CD4-positive, alpha-beta memory T cell (primary cell): ENCODE measurements around the gene PPIL3. TPM values are rescaled to one million over a fixed set of nuclear protein-coding genes. Genes with fewer than 3 reads are reported as not detected.
"Not testable (repeated sequence)": the region's sequence is repeated elsewhere in the genome, so short reads cannot be mapped to it uniquely, and the experiment has no call there.

Experiments used
- CTCF ChIA-PET: fragments of 350-600 bp; sonication (Branson Sonifier 250); formaldehyde crosslinking; loops from one replicate; lab custom pipeline; 2021; ENCODE audit warnings: inconsistent platforms; ENCODE audit not compliant: partially characterized antibody; lab: Charles Lee
- POLR2A ChIA-PET: fragments of 350-600 bp; sonication (Branson Sonifier 250); formaldehyde crosslinking; loops from one replicate; lab custom pipeline; 2021; ENCODE audit not compliant: partially characterized antibody; lab: Charles Lee
- DNase-seq, 5 donors: peaks; one replicate each; pipeline versions ENCODE4 v3.0.0 to v3.0.0-alpha.2; 2020 to 2022; ENCODE audit warnings: mixed read lengths in 1 of 5
- H3K27ac ChIP-seq: one replicate; pipeline ENCODE4 v1.7.0; 2013; ENCODE audit warnings: low read depth, low read length
- H3K27me3 ChIP-seq: 2 replicates; pipeline ENCODE4 v1.7.0; 2013; ENCODE audit warnings: mild to moderate bottlenecking, low read length, moderate library complexity; ENCODE audit not compliant: insufficient read depth
- H3K36me3 ChIP-seq: 2 replicates; pipeline ENCODE4 v1.7.0; 2013; ENCODE audit warnings: mild to moderate bottlenecking, low read length, moderate library complexity; ENCODE audit not compliant: insufficient read depth
- H3K4me1 ChIP-seq: 2 replicates; pipeline ENCODE4 v1.7.0; 2013; ENCODE audit warnings: mild to moderate bottlenecking, low read length, moderate library complexity; ENCODE audit not compliant: insufficient read depth
- H3K4me3 ChIP-seq, 2 donors: one replicate each; pipeline ENCODE4 v1.7.0; 2013; ENCODE audit warnings: low read length in 2 of 2, mild to moderate bottlenecking in 1 of 2
- H3K9me3 ChIP-seq, 2 donors: one replicate each; pipeline ENCODE4 v1.7.0; 2013; ENCODE audit warnings: low read length in 2 of 2, control low read depth in 1 of 2; ENCODE audit not compliant: control insufficient read depth in 1 of 2
- H3K27ac Mint-ChIP-seq, 7 donors: one replicate each; pipeline ENCODE4 v1.8.0; 2020 to 2021; ENCODE audit warnings: mixed read lengths in 7 of 7, mild to moderate bottlenecking in 6 of 7, inconsistent platforms in 3 of 7, moderate library complexity in 3 of 7
- H3K27me3 Mint-ChIP-seq, 2 donors: one replicate each; pipeline ENCODE4 v1.8.0; 2020 to 2021; ENCODE audit warnings: mixed read lengths in 2 of 2
- H3K36me3 Mint-ChIP-seq, 2 donors: one replicate each; pipeline ENCODE4 v1.8.0; 2020 to 2021; ENCODE audit warnings: mixed read lengths in 2 of 2, inconsistent platforms in 1 of 2, mild to moderate bottlenecking in 1 of 2
- H3K4me1 Mint-ChIP-seq, 4 donors: one replicate each; pipeline ENCODE4 v1.8.0; 2020 to 2021; ENCODE audit warnings: mixed read lengths in 4 of 4, mild to moderate bottlenecking in 1 of 4
- H3K4me3 Mint-ChIP-seq, 8 donors: one replicate each; pipeline ENCODE4 v1.8.0; 2020 to 2021; ENCODE audit warnings: mixed read lengths in 8 of 8, mild to moderate bottlenecking in 7 of 8, moderate library complexity in 6 of 8, inconsistent platforms in 3 of 8
- H3K9me3 Mint-ChIP-seq, 8 donors: one replicate each; pipeline ENCODE4 v1.8.0; 2020 to 2021; ENCODE audit warnings: mixed read lengths in 8 of 8, mild to moderate bottlenecking in 5 of 8, inconsistent platforms in 3 of 8, moderate library complexity in 1 of 8
- intact Hi-C: fragments of 100-400 bp; cut with micrococcal nuclease; formaldehyde crosslinking; loops from one replicate; pipeline ENCODE4 v1.15.1; 2023
- polyA plus RNA-seq, 2 donors: library from polyadenylated mRNA; unstranded; fragments of 300-500 nt; fragmentation: Illumina TruSeq; gene quantifications; one replicate each; pipeline ENCODE4 v1.2.3, GENCODE V29; 2021
- total RNA-seq, 2 experiments: library from RNA; stranded (reverse); gene quantifications; one replicate each; pipeline ENCODE4 v1.2.3, GENCODE V29; 2021

Gene PPIL3
- total and polyA plus RNA-seq, 4 experiments from 2014 or later, result 18.7 to 57.7 (median 37.6) TPM

DNA sequence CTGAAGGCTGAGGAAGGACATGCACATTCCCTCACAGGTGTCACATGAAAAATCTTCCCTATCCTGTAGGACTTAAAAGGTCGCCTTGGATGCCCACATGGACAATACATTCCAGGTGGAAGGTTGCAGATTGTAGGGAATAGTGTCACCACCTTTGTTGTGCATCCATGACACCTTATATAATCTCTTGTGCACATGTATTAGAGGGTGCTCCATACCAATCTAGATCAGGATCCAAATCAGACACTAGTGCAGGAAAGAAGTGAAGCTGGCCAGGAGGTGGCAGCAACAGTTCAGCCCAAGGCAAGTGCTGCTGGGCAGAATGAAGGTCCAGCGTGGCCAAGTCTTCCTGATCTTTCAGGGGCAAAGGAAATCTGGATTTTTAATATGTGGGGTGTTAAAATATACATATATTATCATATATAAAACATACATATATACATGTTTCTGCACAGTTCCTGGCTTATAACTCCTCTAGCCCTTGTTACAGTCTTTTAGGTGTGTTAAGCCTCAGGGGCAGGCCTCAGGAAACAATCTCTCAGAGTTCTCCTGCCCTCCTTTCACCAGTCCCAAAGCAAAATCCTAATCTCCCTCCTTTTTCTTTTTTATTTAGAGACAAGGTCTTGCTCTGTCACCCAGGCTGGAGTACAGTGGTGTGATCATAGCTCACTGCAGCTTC lies 16.9 kb upstream of the PPIL3 start:
- intact Hi-C loops, result loop anchor here (1.0 to 10.0 kb wide), 4 partner anchors 164 to 1269 kb away; no protein-coding TSS in a partner anchor
- H3K4me1 ChIP-seq, result no peaks in the 10 kb centered on the region
- Mint-ChIP-seq H3K9me3 (no peaks in the 10 kb centered on the region), H3K4me1 (peaks cover 6 to 7% (median 6%) of the 10 kb centered on the region in 4 donors), H3K4me3 (no peak overlapping the region), H3K27me3 (no peaks in the 10 kb centered on the region), H3K36me3 (peaks cover 28 to 51% of the 10 kb centered on the region in 2 donors), H3K27ac (peak overlapping the region in 3 of 7 donors; percentile 44 to 55 (median 46))
- CTCF ChIA-PET, result interaction anchor here (0.7 to 7.7 kb wide), 20 partner anchors 9 to 327 kb away, joined by 3 to 115 read pairs (median 4); partner anchors contain the start of genes CASP10, HYCC2, NIF3L1 and PPIL3
- DNase-seq, result peak in 4 of 5 donors; percentile 13 to 35 (median 28)
- no peak overlapping the region for H3K4me3 ChIP-seq
- no peak overlapping the region for H3K27ac ChIP-seq
- peaks cover 28% of the 10 kb centered on the region for H3K36me3 ChIP-seq
- no peaks in the 10 kb centered on the region for H3K27me3 ChIP-seq
- POLR2A ChIA-PET, result interaction anchor here (0.8 to 3.0 kb wide), 6 partner anchors 16 to 326 kb away, joined by 3 to 17 read pairs (median 6); partner anchors contain the start of genes CLK1, NIF3L1 and PPIL3
- H3K9me3 ChIP-seq, result no peaks in the 10 kb centered on the region

DNA sequence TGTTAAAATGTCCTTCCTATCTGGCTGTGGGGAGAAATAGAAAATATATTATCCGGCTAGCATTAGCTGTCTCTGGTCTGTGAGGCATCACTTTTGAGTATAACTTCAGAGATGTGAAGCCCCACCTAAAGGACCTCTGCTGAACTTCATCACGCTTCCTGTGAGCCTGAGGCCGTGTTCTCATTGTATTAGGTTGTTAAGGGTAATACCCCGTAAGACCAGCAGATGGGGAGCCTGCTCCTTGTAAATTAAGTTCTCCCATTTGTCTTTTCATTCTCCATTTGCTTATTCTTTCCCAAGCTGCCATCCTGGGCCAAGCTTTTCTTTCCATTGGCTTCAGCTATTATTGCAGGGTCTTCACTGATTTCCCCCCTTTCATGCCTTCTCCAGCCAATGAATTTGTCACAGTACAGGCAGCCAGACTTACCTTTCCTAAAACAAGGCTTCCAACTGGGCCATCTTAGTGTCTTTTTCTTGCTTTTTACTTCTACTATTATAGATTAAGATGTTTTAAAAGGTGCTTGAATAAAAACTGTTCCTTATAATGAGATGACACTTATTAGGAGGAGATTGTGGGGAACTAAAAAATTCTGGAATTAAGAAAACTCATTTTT lies 12.7 kb upstream of the PPIL3 start:
- no peaks in the 10 kb centered on the region for H3K9me3 Mint-ChIP-seq
- intact Hi-C loops, result loop anchor here (1.0 to 10.0 kb wide), 8 partner anchors 12 to 1273 kb away; partner anchors contain the start of genes NIF3L1 and PPIL3
- Histone ChIP-seq H3K9me3 (no peaks in the 10 kb centered on the region), H3K4me3 (no peak overlapping the region), H3K36me3 (peaks cover 45% of the 10 kb centered on the region), H3K4me1 (no peaks in the 10 kb centered on the region), H3K27ac (peak overlapping the region; percentile 1), H3K27me3 (no peaks in the 10 kb centered on the region)
- POLR2A ChIA-PET, result interaction anchor here (0.6 to 1.8 kb wide), 8 partner anchors 9 to 330 kb away, joined by 3 to 15 read pairs (median 3); partner anchors contain the start of genes CASP10, CLK1, NIF3L1 and PPIL3
- H3K36me3 Mint-ChIP-seq, result peaks cover 49 to 66% of the 10 kb centered on the region in 2 donors
- H3K27ac Mint-ChIP-seq, result peak overlapping the region; percentile 10 to 81 (median 65)
- no peaks in the 10 kb centered on the region for H3K27me3 Mint-ChIP-seq
- peak; percentile 76 to 83 (median 79) for DNase-seq
- peaks cover 6 to 7% (median 6%) of the 10 kb centered on the region in 4 donors for H3K4me1 Mint-ChIP-seq
- H3K4me3 Mint-ChIP-seq, result no peak overlapping the region
- CTCF ChIA-PET, result interaction anchor here (0.6 to 7.7 kb wide), 23 partner anchors 9 to 461 kb away, joined by 3 to 115 read pairs (median 3); partner anchors contain the start of genes CASP10, CFLAR, CLK1 and HYCC2

DNA sequence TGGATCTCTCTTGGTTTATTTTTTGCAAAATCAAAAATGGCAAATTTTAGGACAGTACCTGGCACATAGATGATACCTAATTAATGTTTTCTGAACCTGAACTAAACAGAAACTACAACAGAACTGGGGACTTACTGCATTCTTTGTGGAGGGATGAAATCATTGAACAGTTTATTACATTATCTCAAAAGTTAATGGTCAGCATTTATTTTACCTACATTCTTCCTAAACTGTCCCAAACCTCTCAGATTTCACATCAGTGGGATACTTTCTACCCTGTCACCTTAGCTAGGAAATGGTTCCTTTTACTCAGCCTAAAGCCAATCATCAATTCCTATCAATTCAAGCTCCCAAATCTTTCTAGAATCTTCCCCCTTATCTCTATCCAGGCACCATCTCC lies 10.6 kb upstream of the PPIL3 start:
- no peaks in the 10 kb centered on the region for H3K4me1 ChIP-seq
- H3K9me3 ChIP-seq, result no peaks in the 10 kb centered on the region
- H3K4me3 ChIP-seq, result no peak overlapping the region
- peak overlapping the region in 1 of 7 donors; percentile 63 for H3K27ac Mint-ChIP-seq
- intact Hi-C loops, result no loop called here
- no peak overlapping the region for H3K4me3 Mint-ChIP-seq
- H3K9me3 Mint-ChIP-seq, result no peaks in the 10 kb centered on the region
- no peak for DNase-seq
- CTCF ChIA-PET, result interaction anchor here (0.7 to 1.1 kb wide), 2 partner anchors 171 to 187 kb away, joined by 3 read pairs; no protein-coding TSS in a partner anchor
- no peaks in the 10 kb centered on the region for H3K27me3 ChIP-seq
- H3K4me1 Mint-ChIP-seq, result peaks cover 4 to 6% (median 5%) of the 10 kb centered on the region in 4 donors
- no peaks in the 10 kb centered on the region for H3K27me3 Mint-ChIP-seq
- H3K36me3 Mint-ChIP-seq, result peaks cover 57 to 75% of the 10 kb centered on the region in 2 donors
- H3K36me3 ChIP-seq, result peaks cover 51% of the 10 kb centered on the region
- POLR2A ChIA-PET, result interaction anchor here (0.5 to 1.6 kb wide), 2 partner anchors 10 to 41 kb away, joined by 4 to 5 read pairs; no protein-coding TSS in a partner anchor
- no peak overlapping the region for H3K27ac ChIP-seq

DNA sequence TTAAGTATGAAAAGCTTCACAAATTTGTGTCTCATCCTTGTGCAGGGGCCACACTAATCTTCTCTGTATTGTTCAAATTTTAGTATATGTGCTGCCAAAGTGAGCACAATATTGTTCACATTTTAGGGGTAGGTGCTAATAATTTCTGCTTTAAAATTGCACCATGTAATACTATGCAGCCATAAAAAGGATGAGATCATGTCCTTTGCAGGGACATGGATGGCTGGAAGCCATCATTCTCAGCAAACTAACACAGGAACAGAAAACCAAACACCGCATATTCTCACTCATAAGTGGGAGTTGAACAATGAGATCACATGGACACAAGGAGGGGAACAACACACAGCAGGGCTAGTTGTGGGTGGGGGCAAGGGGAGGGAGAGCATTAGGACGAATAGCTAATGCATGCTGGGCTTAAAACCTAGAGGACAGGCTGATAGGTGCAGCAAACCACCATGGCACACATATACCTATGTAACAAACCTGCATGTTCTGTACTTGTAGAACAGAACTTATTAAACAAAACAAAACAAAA lies 7.1 kb downstream of the PPIL3 start:
- H3K9me3 Mint-ChIP-seq, H3K4me1 ChIP-seq, H3K9me3 ChIP-seq, H3K27ac Mint-ChIP-seq, DNase-seq, intact Hi-C loops, H3K27ac ChIP-seq, H3K4me3 ChIP-seq, H3K27me3 ChIP-seq, H3K27me3 Mint-ChIP-seq, CTCF ChIA-PET, H3K4me3 Mint-ChIP-seq: not testable (repeated sequence)
- peaks cover 2 to 10% (median 9%) of the 10 kb centered on the region in 4 donors for H3K4me1 Mint-ChIP-seq
- POLR2A ChIA-PET, result interaction anchor here (1.0 kb wide), 1 partner anchor 1761 kb away, joined by 3 read pairs; no protein-coding TSS in a partner anchor
- H3K36me3 Mint-ChIP-seq, result peaks cover 37 to 63% of the 10 kb centered on the region in 2 donors
- peaks cover 41% of the 10 kb centered on the region for H3K36me3 ChIP-seq

DNA sequence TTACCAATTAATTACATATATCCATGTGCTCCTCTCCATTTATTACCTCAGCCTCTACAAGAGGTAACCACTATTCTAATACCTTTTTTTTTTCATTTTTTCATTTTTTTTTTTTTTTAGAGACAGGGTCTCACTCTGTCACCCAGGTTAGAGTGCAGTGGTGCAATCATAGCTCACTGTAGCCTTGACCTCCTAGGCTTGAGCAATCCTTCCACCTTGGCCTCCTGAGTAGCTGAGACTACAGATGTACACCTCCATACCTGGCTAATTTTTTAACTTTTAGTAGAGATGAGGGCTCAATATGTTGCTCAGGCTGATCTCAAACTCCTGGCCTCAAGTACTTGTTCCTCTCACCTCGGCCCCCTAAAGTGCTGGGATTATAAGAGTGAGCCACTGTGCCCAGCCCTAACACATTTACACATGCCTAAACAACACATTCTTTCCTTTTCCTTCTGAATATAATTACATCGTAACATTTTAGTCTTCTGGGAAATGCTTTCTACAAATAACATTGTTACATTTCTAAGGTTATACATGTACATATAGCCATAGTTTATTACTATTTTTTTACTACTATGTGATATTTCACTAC lies 10.5 kb downstream of the PPIL3 start:
- Histone ChIP-seq H3K9me3 (no peaks in the 10 kb centered on the region), H3K36me3 (peaks cover 39% of the 10 kb centered on the region), H3K4me3 (no peak overlapping the region), H3K4me1 (no peaks in the 10 kb centered on the region), H3K27ac (no peak overlapping the region), H3K27me3 (no peaks in the 10 kb centered on the region)
- DNase-seq, result no peak
- H3K9me3 Mint-ChIP-seq, result no peaks in the 10 kb centered on the region
- H3K4me1 Mint-ChIP-seq, result peaks cover 0 to 5% (median 2%) of the 10 kb centered on the region in 4 donors
- no peaks in the 10 kb centered on the region for H3K27me3 Mint-ChIP-seq
- H3K36me3 Mint-ChIP-seq, result peaks cover 47 to 69% of the 10 kb centered on the region in 2 donors
- CTCF ChIA-PET, result interaction anchor here (1.0 kb wide), 2 partner anchors 12 to 280 kb away, joined by 3 read pairs; no protein-coding TSS in a partner anchor
- no peak overlapping the region for H3K4me3 Mint-ChIP-seq
- H3K27ac Mint-ChIP-seq, result no peak overlapping the region
- intact Hi-C loops, result no loop called here
- POLR2A ChIA-PET, result interaction anchor here (0.7 to 3.9 kb wide), 3 partner anchors 11 to 332 kb away, joined by 4 to 32 read pairs (median 6); partner anchors contain the start of gene CLK1

DNA sequence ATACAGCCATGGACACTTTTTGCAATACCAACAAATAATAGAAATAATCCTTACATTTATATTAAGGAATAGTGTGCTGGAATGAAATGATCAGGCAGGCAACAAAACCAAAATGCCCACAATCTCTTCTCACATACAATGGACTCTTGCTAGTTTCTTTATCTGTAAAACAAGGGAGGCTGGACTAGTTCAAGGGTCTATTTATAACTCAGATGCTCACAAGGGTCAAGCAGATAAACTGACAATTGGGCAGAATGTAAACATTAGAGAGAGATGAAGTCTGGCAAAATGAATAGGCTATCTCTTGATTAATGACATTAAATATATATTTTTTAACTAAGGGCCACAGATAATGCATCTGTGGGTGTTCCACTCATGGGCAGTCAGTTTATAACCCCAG lies 11.4 kb downstream of the PPIL3 start:
- ChIA-PET POLR2A (interaction anchor here (1.4 to 3.9 kb wide), 2 partner anchors 10 to 13 kb away, joined by 6 to 32 read pairs; partner anchors contain the start of gene CLK1), CTCF (interaction anchor here (1.0 kb wide), 2 partner anchors 13 to 281 kb away, joined by 3 read pairs; no protein-coding TSS in a partner anchor)
- Mint-ChIP-seq H3K36me3 (peaks cover 40 to 67% of the 10 kb centered on the region in 2 donors), H3K4me1 (peaks cover 0 to 5% (median 2%) of the 10 kb centered on the region in 4 donors), H3K27me3 (no peaks in the 10 kb centered on the region), H3K4me3 (no peak overlapping the region), H3K27ac (peak overlapping the region in 1 of 7 donors; percentile 19), H3K9me3 (no peaks in the 10 kb centered on the region)
- no peaks in the 10 kb centered on the region for H3K4me1 ChIP-seq
- DNase-seq, result no peak
- intact Hi-C loops, result no loop called here
- H3K4me3 ChIP-seq, result no peak overlapping the region
- H3K36me3 ChIP-seq, result peaks cover 32% of the 10 kb centered on the region
- H3K27ac ChIP-seq, result no peak overlapping the region
- H3K9me3 ChIP-seq, result no peaks in the 10 kb centered on the region
- H3K27me3 ChIP-seq, result no peaks in the 10 kb centered on the region
